Amniotic epithelial cell (primary cell): ENCODE data around the gene YIF1B.

Source experiments
- DNase-seq: peaks from one replicate; pipeline ENCODE4 v3.0.0-alpha.2; 2010; ENCODE audit warnings: low read depth

Gene YIF1B

DNA sequence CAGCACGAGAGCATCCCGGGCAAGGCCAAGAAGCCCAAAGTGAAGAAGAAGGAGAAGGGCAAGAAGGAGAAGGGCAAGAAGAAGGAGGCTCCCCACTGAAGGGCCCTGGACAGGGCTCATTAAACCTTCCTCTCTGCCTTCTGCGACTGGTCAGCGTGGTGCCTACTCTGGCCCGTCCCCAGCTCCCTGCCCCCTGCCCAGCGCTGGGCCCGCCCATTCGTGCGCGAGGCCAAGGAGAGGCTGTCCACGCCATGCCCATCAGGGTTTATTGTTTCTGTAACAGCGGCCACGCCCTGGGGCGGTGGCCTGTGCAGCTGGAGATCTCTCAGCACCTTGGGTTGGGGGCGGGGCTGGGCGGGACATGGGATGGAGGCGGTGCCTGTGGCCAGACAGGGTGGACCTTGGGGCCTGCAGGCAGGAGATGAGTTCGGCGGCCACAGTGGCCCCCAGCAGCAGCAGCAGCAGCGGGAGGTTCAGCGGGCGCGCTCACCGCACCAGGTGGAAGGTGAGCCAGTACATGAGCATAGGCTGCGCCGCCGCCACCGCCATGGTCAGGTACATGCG lies 10.8 kb downstream of the YIF1B start:
- peak; percentile 68 for DNase-seq

DNA sequence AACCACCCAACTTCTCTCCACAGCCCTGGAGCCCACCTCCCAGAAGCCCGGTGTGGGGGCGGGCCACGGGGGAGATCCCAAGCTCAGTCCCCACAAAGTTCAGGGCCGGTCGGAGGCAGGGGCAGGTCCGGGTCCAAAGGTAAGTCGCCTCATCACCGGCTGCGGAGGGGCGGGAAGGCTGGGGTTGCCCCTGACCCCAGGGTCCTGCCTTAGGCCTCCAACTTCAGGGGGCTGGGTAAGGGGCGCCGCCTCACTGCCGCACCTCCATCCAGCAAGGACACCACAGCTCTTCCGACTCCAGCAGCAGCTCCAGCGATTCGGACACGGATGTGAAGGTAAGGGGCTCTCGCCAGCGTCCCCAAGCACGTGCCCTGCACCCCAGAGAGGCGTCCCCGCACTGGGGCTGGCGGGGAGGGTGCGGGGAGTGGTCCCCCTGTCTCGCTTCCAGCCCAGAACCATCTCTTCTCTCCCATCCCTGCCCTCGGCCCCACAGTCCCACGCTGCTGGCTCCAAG lies 11.3 kb downstream of the YIF1B start:
- no peak for DNase-seq

DNA sequence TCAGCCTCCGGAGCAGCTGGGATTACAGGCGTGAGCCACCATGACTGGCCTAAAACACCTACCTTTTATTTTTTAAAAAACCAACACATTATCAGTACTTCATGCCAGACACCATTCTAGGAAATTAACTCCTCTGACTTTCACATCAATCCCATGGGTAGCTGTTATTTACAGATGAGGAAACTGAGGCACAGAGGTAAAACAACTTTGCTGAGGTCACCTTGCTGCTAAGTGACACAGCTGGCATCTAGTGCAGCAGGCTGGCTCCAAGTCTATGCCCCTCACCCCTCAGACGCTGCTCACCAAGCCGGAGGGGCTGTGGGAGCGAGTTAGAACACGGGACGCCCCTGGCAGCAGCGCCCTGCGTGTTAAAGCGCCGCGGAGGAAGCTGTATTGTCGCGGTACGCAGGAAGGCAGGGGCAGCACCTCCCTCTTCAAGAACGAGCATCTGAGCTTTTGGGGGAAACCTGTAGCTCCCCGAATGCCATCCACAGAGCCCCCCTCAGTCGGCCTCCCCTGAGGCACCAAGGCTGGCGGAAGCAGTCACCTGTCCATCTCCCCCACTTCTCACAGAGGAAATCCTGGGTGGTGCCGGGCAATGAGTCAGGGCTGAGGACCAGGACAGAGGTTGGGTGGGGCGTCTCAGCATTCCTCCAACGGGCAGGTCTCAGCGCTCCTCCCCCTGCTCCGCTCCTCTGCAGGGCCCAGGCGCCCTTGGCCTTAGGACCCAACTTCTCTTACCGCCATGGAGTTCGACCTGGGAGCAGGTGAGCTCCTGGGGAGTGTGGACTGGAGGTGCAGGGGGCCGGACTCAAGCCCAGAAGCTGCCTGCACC lies 12.0 kb downstream of the YIF1B start, which contains the start of gene C19orf33:
Gene C19orf33 (plus strand): TSS at position 735 of the 835 bp plus-strand sequence. CDS start 11 bp downstream, at position 746.
- DNase-seq = peak; percentile 9

DNA sequence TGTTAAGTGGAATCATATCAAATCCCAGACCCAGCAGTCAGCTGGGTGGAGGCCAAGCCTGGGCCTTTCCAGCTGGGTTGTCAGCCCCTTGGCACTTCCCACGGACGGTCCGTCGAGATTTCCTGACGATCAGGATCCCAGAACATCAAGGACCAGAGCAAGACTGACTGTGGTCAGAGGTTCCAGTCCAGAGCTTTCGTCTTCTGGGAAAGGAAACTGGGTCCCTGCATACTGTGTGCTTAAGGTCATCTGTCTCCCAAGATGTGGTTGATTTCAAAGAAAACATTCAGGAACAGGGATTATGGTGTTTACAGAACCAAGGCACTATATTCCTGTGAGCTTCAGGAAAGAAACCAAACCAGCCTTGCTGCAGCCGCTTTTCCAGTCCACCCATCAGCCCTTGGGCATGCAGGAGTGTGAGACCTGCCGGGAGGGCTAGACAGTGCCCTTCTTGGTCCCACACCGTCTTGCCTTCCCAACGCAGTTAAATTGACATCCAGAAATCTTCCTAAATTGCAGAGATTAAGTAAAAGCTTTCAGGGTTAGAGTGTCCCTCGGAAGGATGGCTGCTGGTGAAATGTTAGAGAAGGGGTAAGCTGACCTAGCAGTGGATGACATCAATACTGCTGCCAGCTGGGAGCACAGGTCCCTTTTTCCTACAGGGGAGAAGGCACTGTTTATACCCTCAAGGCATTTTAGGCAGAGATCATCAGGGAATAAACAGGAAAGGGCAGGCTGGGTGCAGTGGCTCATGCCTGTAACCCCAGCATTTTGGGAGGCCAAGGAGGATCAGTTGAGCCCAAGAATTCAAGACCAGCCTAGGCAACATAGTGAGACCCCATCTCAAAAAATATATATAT lies 16.7 kb downstream of the YIF1B start:
- peak; percentile 81 for DNase-seq

DNA sequence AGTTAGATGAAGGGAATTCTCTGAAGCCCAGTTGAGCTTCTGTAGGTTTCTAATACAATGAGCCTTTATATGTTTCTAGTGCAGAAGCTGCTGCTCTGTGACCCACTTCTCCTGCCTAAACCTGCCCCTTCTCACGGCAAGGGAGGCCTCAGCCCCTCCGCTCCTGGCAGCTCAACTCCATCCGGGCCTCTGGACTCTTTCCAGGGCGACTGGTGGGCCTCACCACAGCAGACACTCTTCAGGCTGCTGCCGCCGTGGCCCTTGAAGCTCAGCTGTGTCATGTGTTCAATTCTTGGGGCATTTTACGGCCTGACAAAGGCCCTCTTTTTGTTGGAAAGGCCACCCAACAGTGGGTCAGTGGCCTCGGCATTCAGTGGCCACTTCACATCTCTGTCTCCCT lies 21.7 kb downstream of the YIF1B start:
- DNase-seq = no peak

DNA sequence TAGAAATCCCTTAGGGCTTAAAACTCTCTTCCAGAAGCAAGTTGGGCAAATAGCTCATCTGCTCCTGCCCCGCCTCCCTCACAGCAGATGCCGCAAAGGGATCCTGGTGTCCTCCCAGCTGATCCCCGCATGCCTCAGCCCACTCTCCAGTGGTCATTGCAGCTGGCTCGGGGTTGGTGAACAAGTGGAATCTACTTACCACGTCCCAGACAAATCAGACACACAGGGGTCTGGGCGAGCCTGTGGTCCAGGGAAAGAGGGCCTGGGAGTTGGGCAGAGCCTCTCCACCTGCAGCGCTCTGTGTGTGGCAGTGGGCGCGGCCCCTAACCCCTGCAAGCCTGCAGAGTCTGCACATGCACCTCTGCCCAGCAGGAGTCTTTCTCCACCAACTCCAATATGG lies 22.5 kb downstream of the YIF1B start:
- no peak for DNase-seq

DNA sequence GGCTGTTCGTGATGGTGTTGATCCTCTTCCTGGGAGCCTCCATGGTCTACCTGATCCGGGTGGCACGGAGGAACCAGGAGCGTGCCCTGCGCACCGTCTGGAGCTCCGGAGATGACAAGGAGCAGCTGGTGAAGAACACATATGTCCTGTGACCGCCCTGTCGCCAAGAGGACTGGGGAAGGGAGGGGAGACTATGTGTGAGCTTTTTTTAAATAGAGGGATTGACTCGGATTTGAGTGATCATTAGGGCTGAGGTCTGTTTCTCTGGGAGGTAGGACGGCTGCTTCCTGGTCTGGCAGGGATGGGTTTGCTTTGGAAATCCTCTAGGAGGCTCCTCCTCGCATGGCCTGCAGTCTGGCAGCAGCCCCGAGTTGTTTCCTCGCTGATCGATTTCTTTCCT lies 23.9 kb downstream of the YIF1B start:
- DNase-seq = no peak

DNA sequence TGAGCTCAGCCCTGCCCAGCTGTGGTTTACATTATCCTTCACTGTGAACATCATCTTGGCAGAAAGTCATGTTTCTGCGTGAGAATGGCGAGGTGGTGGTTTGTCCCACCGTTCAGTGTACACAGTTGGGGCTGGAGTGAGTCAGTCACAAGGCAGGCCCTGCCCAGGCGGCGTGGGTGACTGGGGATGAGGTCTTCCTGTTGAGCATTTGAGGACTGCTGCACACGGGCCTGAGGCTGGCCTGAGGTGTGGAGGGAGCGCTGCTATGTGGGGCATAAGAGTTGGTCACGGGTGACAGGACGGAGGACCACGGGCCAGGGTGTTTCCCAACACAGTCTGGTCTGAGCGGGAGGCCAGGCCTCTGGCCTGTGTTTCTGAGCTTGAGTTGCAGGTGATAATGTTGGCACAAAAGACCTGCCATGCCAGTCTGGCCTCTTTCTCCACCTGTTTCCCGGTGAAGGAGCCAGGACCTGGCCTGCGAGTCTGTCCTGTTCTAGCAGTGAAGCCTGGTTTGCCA lies 25.1 kb downstream of the YIF1B start:
- DNase-seq = peak; percentile 86

DNA sequence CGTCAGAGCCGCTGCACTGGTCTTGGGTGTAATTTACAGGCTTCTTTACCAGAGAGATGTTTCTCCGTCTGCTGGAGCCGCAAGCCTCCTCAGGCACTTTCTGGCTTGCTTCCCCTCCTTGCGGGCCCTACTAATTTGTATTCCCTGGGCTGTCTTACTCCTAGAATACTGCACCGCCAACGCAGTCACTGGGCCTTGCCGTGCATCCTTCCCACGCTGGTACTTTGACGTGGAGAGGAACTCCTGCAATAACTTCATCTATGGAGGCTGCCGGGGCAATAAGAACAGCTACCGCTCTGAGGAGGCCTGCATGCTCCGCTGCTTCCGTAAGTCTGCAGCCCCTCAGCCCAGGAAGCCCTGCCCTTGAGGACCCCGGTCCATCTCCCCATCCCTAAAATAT lies 25.8 kb downstream of the YIF1B start:
- DNase-seq = no peak

DNA sequence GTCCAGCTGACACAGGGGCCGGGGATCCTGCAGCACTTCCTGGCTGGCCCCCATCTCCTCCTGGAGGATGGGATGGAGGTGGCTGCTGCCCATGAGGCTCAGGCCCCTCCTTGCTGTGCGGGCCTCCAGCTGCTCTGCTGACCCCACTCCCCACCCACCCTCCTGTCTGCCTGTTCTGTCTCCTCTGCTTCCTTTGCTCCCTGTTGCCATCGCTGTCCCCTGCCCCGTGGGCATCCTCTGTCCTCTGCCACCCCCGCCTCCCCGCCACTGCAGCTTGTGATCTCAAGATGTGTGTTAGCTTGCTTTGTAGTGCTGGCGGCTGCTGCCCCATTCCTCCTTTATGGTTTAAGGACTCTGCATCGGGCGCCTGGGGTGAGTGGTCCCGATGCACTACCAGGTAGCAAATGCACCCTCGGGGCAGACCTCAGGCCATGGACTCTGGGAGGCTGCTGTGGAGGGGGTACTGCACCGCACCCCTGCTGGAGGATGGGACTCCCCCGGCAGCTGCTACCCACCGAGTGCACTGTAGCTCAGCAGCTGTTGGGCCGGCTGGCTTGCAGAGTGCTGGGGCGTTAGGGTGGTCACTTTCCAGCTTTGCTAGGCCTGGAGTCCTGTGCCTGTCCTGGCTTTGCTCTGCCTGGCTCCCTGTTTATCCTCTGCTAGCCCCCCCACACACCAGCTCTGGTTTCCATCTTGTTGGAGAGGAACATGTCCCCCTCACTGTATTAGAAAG lies 27.5 kb downstream of the YIF1B start:
- no peak for DNase-seq

DNA sequence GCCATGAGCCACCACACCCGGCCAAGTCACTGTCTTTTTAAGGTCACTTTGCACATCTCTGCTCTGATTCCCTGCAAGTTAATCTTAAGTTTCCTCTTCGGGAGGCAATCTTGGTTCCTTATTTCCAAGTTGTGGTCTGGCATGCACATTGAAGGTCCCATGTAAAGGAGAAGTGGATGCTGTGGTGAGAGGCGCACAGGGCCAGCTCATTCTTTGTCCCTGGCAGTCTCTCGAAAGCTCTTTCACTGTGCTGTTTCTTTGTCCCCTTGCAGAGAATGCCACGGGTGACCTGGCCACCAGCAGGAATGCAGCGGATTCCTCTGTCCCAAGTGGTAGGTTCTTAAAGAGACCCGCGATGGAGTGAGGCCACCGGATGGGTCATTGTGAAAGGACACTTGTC lies 28.1 kb downstream of the YIF1B start:
- DNase-seq = no peak

DNA sequence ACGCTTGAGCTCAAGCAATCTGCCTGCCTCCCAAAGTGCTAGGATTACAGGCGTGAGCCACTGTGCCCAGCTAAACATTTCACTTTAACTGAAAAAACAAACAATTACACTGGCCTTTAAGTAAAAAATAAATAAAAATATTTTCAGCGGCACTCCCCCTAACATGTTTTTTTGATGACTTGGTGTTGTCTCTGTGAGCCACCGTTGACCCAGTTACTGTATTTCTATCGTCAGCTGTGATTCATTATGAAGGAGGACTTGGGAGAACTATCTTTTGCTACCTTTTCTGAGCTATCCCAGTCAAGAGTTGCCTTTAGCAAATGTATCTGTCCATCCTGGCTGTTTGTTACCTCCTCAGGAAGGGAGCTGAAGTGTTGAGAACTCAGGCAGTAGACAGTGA lies 30.2 kb downstream of the YIF1B start:
- DNase-seq = peak; percentile 28

DNA sequence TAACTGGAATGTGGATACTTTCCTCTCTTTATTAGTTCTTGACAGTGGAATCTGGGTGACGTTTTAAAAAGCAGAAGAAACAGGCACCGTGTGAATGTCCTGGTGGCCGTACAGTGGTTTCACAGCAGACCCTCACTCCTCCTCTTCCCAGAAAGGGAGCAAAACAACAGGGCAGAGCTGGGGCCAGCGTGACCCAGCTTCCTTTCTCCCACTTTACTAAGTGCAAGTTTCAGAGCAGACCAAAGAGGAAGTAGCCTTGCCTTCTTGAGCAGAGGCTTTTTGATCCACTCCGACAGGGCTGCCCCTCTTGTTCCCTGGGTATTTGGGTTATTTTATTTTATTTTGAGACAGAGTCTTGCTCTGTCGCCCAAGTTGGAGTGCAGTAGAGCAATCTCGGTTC lies 31.3 kb downstream of the YIF1B start:
- no peak for DNase-seq

DNA sequence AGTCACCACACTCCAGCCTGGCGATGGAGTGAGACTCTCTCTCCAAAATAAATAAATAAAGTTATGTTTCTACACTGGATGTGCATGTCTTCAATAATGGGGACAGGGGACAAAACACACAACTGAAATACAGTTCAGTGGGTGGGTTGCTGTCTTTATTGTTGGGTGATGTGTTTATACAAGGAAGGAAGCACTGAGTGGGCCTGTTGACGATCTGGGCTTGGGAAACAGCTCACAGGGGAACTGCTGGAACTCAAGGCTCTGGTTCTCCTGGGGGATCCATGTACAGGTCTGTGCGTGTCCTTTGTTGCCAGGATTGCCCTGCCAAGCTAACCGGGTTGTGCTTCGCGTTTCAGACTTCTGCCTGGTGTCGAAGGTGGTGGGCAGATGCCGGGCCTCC lies 32.5 kb downstream of the YIF1B start:
- no peak for DNase-seq

DNA sequence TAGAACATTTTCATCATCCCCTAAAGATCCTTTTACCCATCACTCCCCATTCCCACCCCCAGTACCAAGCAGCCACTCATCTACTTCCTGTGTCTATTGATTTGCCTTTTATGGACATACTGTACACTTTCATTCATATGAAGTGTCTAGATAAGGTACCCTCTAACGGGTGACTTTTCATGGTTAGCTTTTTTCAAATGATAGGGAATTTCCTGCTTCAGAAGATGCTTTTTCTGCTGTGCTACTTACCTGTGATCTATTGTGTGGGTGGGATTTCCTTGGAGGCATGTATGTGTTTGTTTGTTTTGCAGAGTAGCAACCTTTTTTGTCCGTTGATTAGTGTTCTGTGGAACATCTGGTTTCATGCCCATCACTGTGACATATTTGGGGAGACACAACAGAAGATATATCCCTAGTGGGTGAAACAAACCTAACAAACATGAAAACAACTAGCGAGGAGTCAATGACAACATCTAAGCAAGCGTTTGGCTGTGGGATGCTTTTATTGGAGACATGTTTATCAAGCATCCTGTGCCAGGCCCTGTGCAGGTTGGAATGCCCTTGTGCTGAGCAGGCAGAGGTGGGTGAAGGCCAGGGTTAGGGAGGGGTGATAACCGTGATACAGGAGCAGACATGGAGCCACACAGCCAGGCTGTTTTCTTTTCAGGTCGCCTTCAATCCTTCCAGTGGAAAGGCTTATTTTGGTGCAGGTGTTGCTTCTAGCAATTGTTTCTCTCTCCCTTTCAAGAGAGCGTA lies 33.8 kb downstream of the YIF1B start:
- DNase-seq = no peak

DNA sequence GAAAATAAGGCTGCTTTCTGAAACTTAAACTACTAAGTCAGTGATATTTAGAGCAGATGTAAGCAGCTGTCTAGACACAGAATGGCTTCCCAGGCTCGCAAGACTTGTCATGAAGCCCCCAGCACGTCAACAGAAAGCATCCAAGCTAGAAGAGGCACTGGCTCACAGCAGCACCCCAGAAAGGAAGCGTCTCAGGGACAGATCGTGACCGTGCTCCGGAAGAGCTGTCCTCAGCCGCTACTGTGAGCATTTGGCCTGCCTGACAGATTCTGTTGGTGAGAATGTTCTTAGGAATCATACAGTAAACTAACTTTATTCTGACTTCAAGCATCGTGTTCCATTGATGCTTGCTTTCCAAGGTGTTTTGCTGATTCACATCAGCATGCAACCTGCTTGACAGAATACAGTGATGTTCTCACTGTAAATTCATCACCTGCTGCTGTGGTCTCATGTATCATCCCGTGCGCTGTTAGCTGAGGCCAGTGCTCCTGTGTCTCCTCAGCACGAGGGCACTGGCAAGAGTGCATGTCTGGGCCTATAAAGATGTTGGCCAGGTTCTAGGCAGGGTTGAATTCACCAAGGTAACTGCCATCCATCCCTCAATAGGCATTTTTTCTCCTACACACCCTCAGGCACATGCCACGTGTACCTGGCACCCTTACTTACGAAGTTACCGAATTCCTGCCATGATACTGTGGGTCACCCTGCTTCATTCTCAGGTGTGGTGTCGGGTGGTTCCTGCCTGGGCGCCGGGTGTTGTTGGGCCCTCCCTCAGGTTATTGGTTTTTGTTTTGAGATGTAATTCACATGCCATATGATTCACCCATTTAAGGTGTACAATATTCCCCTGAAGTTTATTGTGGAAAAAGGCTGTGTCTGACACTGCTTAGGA lies 35.5 kb downstream of the YIF1B start:
- no peak for DNase-seq

DNA sequence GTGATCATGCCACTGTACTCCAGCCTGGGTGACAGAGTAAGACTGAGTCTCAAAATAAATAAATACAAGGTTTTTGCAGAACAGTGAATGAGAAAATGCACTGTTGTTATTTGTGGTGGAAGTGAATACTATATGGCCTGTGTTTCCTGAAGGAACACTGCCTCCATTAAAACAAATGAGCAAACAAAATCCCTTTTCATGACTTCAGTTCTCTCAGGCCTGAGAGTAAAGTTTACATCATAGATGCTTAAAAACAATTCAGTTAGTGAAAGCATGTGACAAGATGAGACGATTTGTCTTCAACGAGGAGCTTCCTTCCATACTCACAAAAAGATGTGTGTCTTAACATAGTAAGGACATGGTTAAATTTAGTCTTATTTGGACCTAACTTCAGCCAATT lies 37.0 kb downstream of the YIF1B start:
- DNase-seq = no peak

DNA sequence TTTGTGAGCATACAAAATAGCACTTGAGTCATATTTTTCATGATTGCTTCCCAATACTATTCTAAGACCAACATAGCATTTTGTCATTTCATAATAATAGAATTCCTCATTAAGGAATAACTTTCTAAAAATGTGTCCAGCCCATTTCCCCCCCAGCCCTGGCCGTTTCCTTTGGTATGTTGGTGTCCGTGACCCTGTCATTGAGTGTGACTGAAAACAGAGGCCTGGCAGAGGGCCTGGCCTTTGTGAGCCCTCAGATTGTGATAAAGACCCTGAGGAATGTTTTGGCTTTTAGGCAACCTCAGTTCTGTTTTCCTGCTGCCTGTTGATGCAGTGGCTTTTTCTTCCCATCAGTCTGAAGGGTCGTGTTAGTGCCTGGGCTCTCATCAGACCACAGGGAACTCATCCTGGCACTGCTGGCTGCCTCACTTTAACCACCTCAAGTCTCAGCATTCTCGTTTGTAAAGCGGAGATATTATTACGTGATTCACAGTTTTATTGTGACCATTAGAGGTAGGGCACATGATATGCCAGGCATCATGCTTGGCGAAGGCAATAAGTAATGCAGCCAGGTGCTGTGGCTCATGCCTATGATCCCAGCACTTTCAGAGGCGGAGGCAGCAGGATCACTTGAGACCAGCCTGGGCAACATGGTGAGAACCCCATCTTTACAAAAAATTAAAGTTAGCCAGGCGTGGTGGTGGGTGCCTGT lies 37.6 kb downstream of the YIF1B start:
- peak; percentile 59 for DNase-seq

DNA sequence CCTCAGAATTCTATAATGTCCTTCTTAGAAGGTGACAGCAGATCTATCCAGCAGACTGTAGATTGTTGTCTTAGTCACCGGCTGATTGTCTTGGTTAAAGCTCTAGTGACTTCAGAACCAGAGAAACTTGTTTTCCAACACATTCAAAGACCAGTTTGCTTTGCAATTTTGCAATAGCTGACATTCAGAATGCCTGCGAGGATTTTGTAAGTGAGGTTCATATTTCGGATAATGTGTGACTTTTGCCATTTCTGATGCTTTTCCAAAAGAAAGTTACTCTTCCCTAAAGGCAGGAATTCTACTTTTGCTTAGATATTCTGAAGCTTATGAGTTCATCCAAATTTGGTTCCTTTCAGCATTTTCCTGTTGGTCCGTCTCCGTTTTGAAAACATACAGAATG lies 38.2 kb downstream of the YIF1B start:
- DNase-seq = peak; percentile 39
